IMR-90 (cell line): ENCODE data around the gene TF.

ENCODE experiments used
- BHLHE40 ChIP-seq: fragments of 150-350 bp; IDR thresholded peaks from 2 replicates; pipeline ENCODE4 v1.6.1; 2016; ENCODE audit warnings: mild to moderate bottlenecking, low read depth, low read length
- CEBPB ChIP-seq: IDR thresholded peaks from 2 replicates; pipeline ENCODE4 v1.6.1; 2012; ENCODE audit warnings: low read depth, low read length, improper control_type of control experiment
- CHD1 ChIP-seq: IDR thresholded peaks from 2 replicates; pipeline ENCODE4 v1.6.1; 2012; ENCODE audit warnings: low read depth, low read length, improper control_type of control experiment
- CTCF ChIP-seq: conservative IDR thresholded peaks from 2 replicates; pipeline ENCODE4 v1.5.1; 2012; ENCODE audit warnings: mild to moderate bottlenecking, low read depth, low read length, improper control_type of control experiment
- ELK1 ChIP-seq: fragments of 150-350 bp; IDR thresholded peaks from 2 replicates; pipeline ENCODE4 v1.6.1; 2016; ENCODE audit warnings: low read depth, mild to moderate bottlenecking, low read length, moderate library complexity, borderline replicate concordance
- FOS ChIP-seq: fragments of 150-350 bp; IDR thresholded peaks from 2 replicates; pipeline ENCODE4 v1.6.1; 2016; ENCODE audit warnings: low read depth, low read length
- MAFK ChIP-seq: IDR thresholded peaks from 2 replicates; pipeline ENCODE4 v1.6.1; 2012; ENCODE audit warnings: low read depth, low read length, improper control_type of control experiment
- MAZ ChIP-seq: IDR thresholded peaks from 2 replicates; pipeline ENCODE4 v1.6.1; 2012; ENCODE audit warnings: low read depth, mild to moderate bottlenecking, low read length, improper control_type of control experiment, moderate library complexity, borderline replicate concordance
- MXI1 ChIP-seq: IDR thresholded peaks from 2 replicates; pipeline ENCODE4 v1.6.1; 2012; ENCODE audit warnings: low read depth, mild to moderate bottlenecking, low read length, moderate library complexity, borderline replicate concordance
- NFE2L2 ChIP-seq: fragments of 150-350 bp; IDR thresholded peaks from 2 replicates; pipeline ENCODE4 v1.6.1; 2016; ENCODE audit warnings: low read depth, mild to moderate bottlenecking, low read length
- POLR2A ChIP-seq: IDR thresholded peaks from 2 replicates; pipeline ENCODE4 v1.6.1; 2012; ENCODE audit warnings: mild to moderate bottlenecking, low read depth, low read length
- RAD21 ChIP-seq: IDR thresholded peaks from 2 replicates; pipeline ENCODE4 v1.6.1; 2012; ENCODE audit warnings: low read length, improper control_type of control experiment
- RCOR1 ChIP-seq: IDR thresholded peaks from 2 replicates; pipeline ENCODE4 v1.6.1; 2012; ENCODE audit warnings: mild to moderate bottlenecking, low read length, improper control_type of control experiment; ENCODE audit not compliant: insufficient replicate concordance
- SMC3 ChIP-seq: fragments of 150-350 bp; IDR thresholded peaks from 2 replicates; pipeline ENCODE4 v1.6.1; 2016; ENCODE audit warnings: low read depth, mild to moderate bottlenecking, antibody characterized with exemption, low read length, moderate library complexity

GRCh38 chr3:133842158-133842557, 96.0 kb downstream of the TF start:
- TF ChIP-seq CTCF (no peak), MXI1 (no peak), CEBPB (no peak), POLR2A (no peak), SMC3 (no peak), FOS (no peak), RAD21 (no peak), MAZ (no peak), MAFK (no peak), RCOR1 (no peak), ELK1 (no peak), NFE2L2 (no peak), CHD1 (no peak), BHLHE40 (no peak)
